Measurements from ENCODE around the gene IQCE.

IQCE gene

GRCh38 chr7:2597273-2597640 lies 38.5 kb downstream of the IQCE start:
- TF ChIP-seq CTCF (IDR thresholded peaks at IDR 0.05; ENCODE audit: low read length) (no peak), EZH2 (IDR thresholded peaks at IDR 0.05; ENCODE audit: borderline replicate concordance, low read length) (no peak)
- Histone ChIP-seq H3K4me2 (ENCODE audit: low read length) (no peak overlapping the region), H3K9ac (ENCODE audit: low read length) (no peak overlapping the region), H4K20me1 (ENCODE audit: insufficient read depth, low read length) (no peaks in the 10 kb centered on the region), H3K9me2 (ENCODE audit: low read depth, low read length) (no peaks in the 10 kb centered on the region), H3F3A (ENCODE audit: insufficient read depth, low read length) (no peaks in the 10 kb centered on the region), H3K27ac (ENCODE audit: low read depth, low read length, poor library complexity, severe bottlenecking) (no peak overlapping the region), H3K9me3 (ENCODE audit: low read length) (no peaks in the 10 kb centered on the region), H3K79me2 (ENCODE audit: insufficient read depth, low read length) (no peaks in the 10 kb centered on the region), H3K4me3 (ENCODE audit: low read depth, low read length, poor library complexity, severe bottlenecking) (no peak overlapping the region), H3K36me3 (ENCODE audit: insufficient read depth, low read length) (no peaks in the 10 kb centered on the region), H3K27me3 (ENCODE audit: insufficient read depth, low read length) (peaks cover 3% of the 10 kb centered on the region), H2AFZ (ENCODE audit: low read length) (no peak overlapping the region), H3K4me1 (ENCODE audit: insufficient read depth, low read length, severe bottlenecking) (no peaks in the 10 kb centered on the region)

GRCh38 chr7:2598154-2598823 lies 39.5 kb downstream of the IQCE start:
- no peak for TF ChIP-seq CTCF (IDR thresholded peaks at IDR 0.05; ENCODE audit: low read length)
- TF ChIP-seq EZH2 (IDR thresholded peaks at IDR 0.05; ENCODE audit: borderline replicate concordance, low read length): no peak
- Histone ChIP-seq H3K9me3 (ENCODE audit: low read length) (no peaks in the 10 kb centered on the region), H3K79me2 (ENCODE audit: insufficient read depth, low read length) (no peaks in the 10 kb centered on the region), H3K4me3 (ENCODE audit: low read depth, low read length, poor library complexity, severe bottlenecking) (no peak overlapping the region), H3K27me3 (ENCODE audit: insufficient read depth, low read length) (peaks cover 3% of the 10 kb centered on the region), H3K9me2 (ENCODE audit: low read depth, low read length) (no peaks in the 10 kb centered on the region), H3K9ac (ENCODE audit: low read length) (no peak overlapping the region), H3K4me1 (ENCODE audit: insufficient read depth, low read length, severe bottlenecking) (no peaks in the 10 kb centered on the region), H3K4me2 (ENCODE audit: low read length) (no peak overlapping the region), H4K20me1 (ENCODE audit: insufficient read depth, low read length) (no peaks in the 10 kb centered on the region), H3K27ac (ENCODE audit: low read depth, low read length, poor library complexity, severe bottlenecking) (no peak overlapping the region), H2AFZ (ENCODE audit: low read length) (no peak overlapping the region), H3F3A (ENCODE audit: insufficient read depth, low read length) (no peaks in the 10 kb centered on the region), H3K36me3 (ENCODE audit: insufficient read depth, low read length) (no peaks in the 10 kb centered on the region)

GRCh38 chr7:2601065-2601464 lies 42.3 kb downstream of the IQCE start:
- Histone ChIP-seq H3K27ac (ENCODE audit: low read depth, low read length, poor library complexity, severe bottlenecking) (no peak overlapping the region), H3K9me2 (ENCODE audit: low read depth, low read length) (no peaks in the 10 kb centered on the region), H4K20me1 (ENCODE audit: insufficient read depth, low read length) (no peaks in the 10 kb centered on the region), H3K4me2 (ENCODE audit: low read length) (no peak overlapping the region), H3K4me1 (ENCODE audit: insufficient read depth, low read length, severe bottlenecking) (no peaks in the 10 kb centered on the region), H2AFZ (ENCODE audit: low read length) (no peak overlapping the region), H3K36me3 (ENCODE audit: insufficient read depth, low read length) (no peaks in the 10 kb centered on the region), H3K79me2 (ENCODE audit: insufficient read depth, low read length) (no peaks in the 10 kb centered on the region), H3K9me3 (ENCODE audit: low read length) (no peaks in the 10 kb centered on the region), H3K4me3 (ENCODE audit: low read depth, low read length, poor library complexity, severe bottlenecking) (no peak overlapping the region), H3F3A (ENCODE audit: insufficient read depth, low read length) (no peaks in the 10 kb centered on the region), H3K27me3 (ENCODE audit: insufficient read depth, low read length) (peaks cover 3% of the 10 kb centered on the region), H3K9ac (ENCODE audit: low read length) (no peak overlapping the region)
- TF ChIP-seq CTCF (IDR thresholded peaks at IDR 0.05; ENCODE audit: low read length): no peak
- TF ChIP-seq EZH2 (IDR thresholded peaks at IDR 0.05; ENCODE audit: borderline replicate concordance, low read length): no peak
